A673 (cell line): ENCODE results near the gene CCR6. TPM values are rescaled to one million over a fixed set of nuclear protein-coding genes. Genes with fewer than 3 reads are reported as not detected.
A peak's percentile ranks its signal among the peaks of the same experiment; 100 is the strongest.

Experiments used
- BruUV-seq: library from RNA; stranded (reverse); fragments of 400-500 nt; replicated peaks from 2 replicates; lab custom pipeline; 2021; lab: Mats Ljungman, UMichigan
- CTCF ChIA-PET: fragments of 300-600 bp; sonication (Branson Sonifier 250); formaldehyde crosslinking; loops from one replicate; lab custom pipeline; 2022; ENCODE audit warnings: antibody characterized with exemption; lab: Charles Lee
- POLR2A ChIA-PET: fragments of 300-600 bp; sonication (Branson Sonifier 250); formaldehyde crosslinking; loops from one replicate; lab custom pipeline; 2022; ENCODE audit warnings: antibody characterized with exemption; ENCODE audit not compliant: low non-redundant PET; lab: Charles Lee
- DNase-seq: peaks from one replicate; pipeline ENCODE4 v3.0.0-alpha.2; 2015; ENCODE audit warnings: low spot score
- H3K27ac ChIP-seq: fragments of 200-600 bp; sonication (generic); 2 replicates; pipeline ENCODE4 v1.5.1; 2016; ENCODE audit warnings: mixed run types, low read depth, mild to moderate bottlenecking, mixed read lengths, antibody characterized with exemption, low read length; ENCODE audit not compliant: poor library complexity, severe bottlenecking
- H3K27me3 ChIP-seq: fragments of 200-600 bp; sonication (generic); replicated peaks from 2 replicates; pipeline ENCODE4 v1.6.1; 2017; ENCODE audit warnings: mixed run types, low read depth, mild to moderate bottlenecking, mixed read lengths, antibody characterized with exemption, low read length; ENCODE audit not compliant: insufficient read depth, poor library complexity
- H3K36me3 ChIP-seq: fragments of 200-600 bp; sonication (generic); 2 replicates; pipeline ENCODE4 v1.6.1; 2016; ENCODE audit warnings: mixed run types, mild to moderate bottlenecking, mixed read lengths, antibody characterized with exemption, low read length; ENCODE audit not compliant: insufficient read depth, poor library complexity, severe bottlenecking
- H3K4me1 ChIP-seq: fragments of 200-600 bp; sonication (generic); 2 replicates; pipeline ENCODE4 v1.6.1; 2017; ENCODE audit warnings: mixed run types, mild to moderate bottlenecking, mixed read lengths, antibody characterized with exemption, low read length; ENCODE audit not compliant: insufficient read depth, poor library complexity, severe bottlenecking
- H3K4me3 ChIP-seq: fragments of 200-600 bp; sonication (generic); 2 replicates; pipeline ENCODE4 v1.5.1; 2016; ENCODE audit warnings: low read depth, mixed run types, mild to moderate bottlenecking, mixed read lengths, low read length; ENCODE audit not compliant: poor library complexity, severe bottlenecking
- H3K9me3 ChIP-seq: fragments of 200-600 bp; sonication (generic); 2 replicates; pipeline ENCODE4 v1.6.1; 2016; ENCODE audit warnings: mixed run types, low read depth, mild to moderate bottlenecking, mixed read lengths, antibody characterized with exemption, low read length; ENCODE audit not compliant: poor library complexity, severe bottlenecking
- CTCF ChIP-seq: fragments of 300-800, 200-600 bp; sonication (generic); conservative IDR thresholded peaks from 2 replicates; pipeline ENCODE4 v1.5.1; 2017; ENCODE audit warnings: low read depth, mild to moderate bottlenecking, antibody characterized with exemption, low read length, moderate library complexity, mixed read lengths
- EZH2 ChIP-seq: fragments of 200-600 bp; sonication (generic); IDR thresholded peaks from 2 replicates; pipeline ENCODE4 v1.6.1; 2017; ENCODE audit warnings: borderline replicate concordance, low read depth, mild to moderate bottlenecking, mixed read lengths, antibody characterized with exemption, low read length; ENCODE audit not compliant: poor library complexity, severe bottlenecking
- intact Hi-C: fragments of 100-400 bp; cut with micrococcal nuclease; formaldehyde crosslinking; loops from one replicate; pipeline ENCODE4 v1.10.0; 2022; ENCODE audit not compliant: unreplicated experiment
- total RNA-seq: library from RNA; stranded (reverse); gene quantifications from 2 replicates; pipeline ENCODE4 v1.2.3, GENCODE V29; 2021

CCR6 gene
- total RNA-seq, 1 experiment from 2014 or later: not detected

GRCh38 chr6:167139761-167140160 is 16.9 kb downstream of the CCR6 start:
- Histone ChIP-seq H3K4me1 (no peaks in the 10 kb centered on the region), H3K4me3 (no peak overlapping the region), H3K27ac (no peak overlapping the region), H3K27me3 (no peaks in the 10 kb centered on the region), H3K9me3 (no peaks in the 10 kb centered on the region), H3K36me3 (no peaks in the 10 kb centered on the region)
- ChIA-PET CTCF (no interaction called here), POLR2A (no interaction called here)
- intact Hi-C loops: no loop called here
- no peak for TF ChIP-seq EZH2
- TF ChIP-seq CTCF: no peak
- no TSS peak for BruUV-seq
- DNase-seq: no peak

- intact Hi-C loops: no loop called here
- no TSS peak for BruUV-seq
- DNase-seq: no peak
- Histone ChIP-seq H3K4me3 (no peak overlapping the region), H3K27ac (no peak overlapping the region), H3K4me1 (no peaks in the 10 kb centered on the region), H3K36me3 (no peaks in the 10 kb centered on the region), H3K9me3 (no peaks in the 10 kb centered on the region), H3K27me3 (no peaks in the 10 kb centered on the region)
- TF ChIP-seq CTCF (no peak), EZH2 (no peak)
- CTCF ChIA-PET: no interaction called here
- POLR2A ChIA-PET: no interaction called here
These were observed 17.9 kb downstream of the CCR6 start for GRCh38 chr6:167140589-167141474.

GRCh38 chr6:167141667-167142432 is 19.0 kb downstream of the CCR6 start:
- intact Hi-C loops: loop anchor here (2.0 kb wide), 1 partner anchor 355 kb away; no protein-coding TSS in a partner anchor
- POLR2A ChIA-PET: no interaction called here
- no peak overlapping the region for H3K4me3 ChIP-seq
- H3K27ac ChIP-seq: no peak overlapping the region
- no peaks in the 10 kb centered on the region for H3K9me3 ChIP-seq
- no TSS peak for BruUV-seq
- CTCF ChIA-PET: interaction anchor here (1.0 kb wide), 1 partner anchor 366 kb away, joined by 7 read pairs; no protein-coding TSS in a partner anchor
- H3K36me3 ChIP-seq: no peaks in the 10 kb centered on the region
- DNase-seq: peak; percentile 19
- H3K27me3 ChIP-seq: no peaks in the 10 kb centered on the region
- no peaks in the 10 kb centered on the region for H3K4me1 ChIP-seq
- no peak for TF ChIP-seq EZH2
- TF ChIP-seq CTCF: peak; percentile 61
